Measurements from ENCODE around the gene RNF25. TPM values are rescaled to one million over a fixed set of nuclear protein-coding genes. Genes with fewer than 3 reads are reported as not detected.
A peak's percentile ranks its signal among the peaks of the same experiment; 100 is the strongest.
"Not testable (repeated sequence)": the region's sequence is repeated elsewhere in the genome, so short reads cannot be mapped to it uniquely, and the experiment has no call there.

RNF25 gene
- total RNA-seq, 1 experiment from 2014 or later: 40.5 TPM

- no peak for DNase-seq (ENCODE audit: low read depth in 1 of 2, low spot score in 2 of 2)
- H3K4me3 ChIP-seq: no peak overlapping the region
Observed at GRCh38 chr2:218708086-218708485, 36.3 kb upstream of the RNF25 start.

GRCh38 chr2:218703341-218703740 is 31.5 kb upstream of the RNF25 start:
- Histone ChIP-seq H3K36me3 (no peaks in the 10 kb centered on the region), H3K4me3 (no peak overlapping the region), H3K9me3 (replicated peaks) (no peaks in the 10 kb centered on the region), H3K27me3 (replicated peaks) (no peaks in the 10 kb centered on the region), H3K27ac (no peak overlapping the region), H3K4me1 (replicated peaks) (no peaks in the 10 kb centered on the region)
- DNase-seq (ENCODE audit: low read depth in 1 of 2, low spot score in 2 of 2): no peak

More at GRCh38 chr2:218708086-218708485, 36.3 kb upstream of the RNF25 start:
- Histone ChIP-seq H3K4me1 (replicated peaks) (peaks cover 7% of the 10 kb centered on the region), H3K36me3 (peaks cover 4% of the 10 kb centered on the region), H3K9me3 (replicated peaks) (no peaks in the 10 kb centered on the region), H3K27ac (no peak overlapping the region), H3K27me3 (replicated peaks) (no peaks in the 10 kb centered on the region)

- H3K27ac ChIP-seq: no peak overlapping the region
- H3K36me3 ChIP-seq: no peaks in the 10 kb centered on the region
- H3K9me3 ChIP-seq (replicated peaks): no peaks in the 10 kb centered on the region
- no peak overlapping the region for H3K4me3 ChIP-seq
- H3K27me3 ChIP-seq (replicated peaks): no peaks in the 10 kb centered on the region
- DNase-seq (ENCODE audit: low read depth in 1 of 2, low spot score in 2 of 2): no peak
- H3K4me1 ChIP-seq (replicated peaks): no peaks in the 10 kb centered on the region
Observed at GRCh38 chr2:218701806-218702205, 30.0 kb upstream of the RNF25 start.

- DNase-seq (ENCODE audit: low read depth in 1 of 2, low spot score in 2 of 2): no peak
- H3K27ac ChIP-seq: no peak overlapping the region
- H3K36me3 ChIP-seq: peaks cover 6% of the 10 kb centered on the region
- no peak overlapping the region for H3K4me3 ChIP-seq
- H3K9me3 ChIP-seq (replicated peaks): no peaks in the 10 kb centered on the region
- no peaks in the 10 kb centered on the region for H3K4me1 ChIP-seq (replicated peaks)
- no peaks in the 10 kb centered on the region for H3K27me3 ChIP-seq (replicated peaks)
Observed at GRCh38 chr2:218698885-218699284, 27.1 kb upstream of the RNF25 start.

GRCh38 chr2:218694405-218695145 is 22.8 kb upstream of the RNF25 start:
- H3K27me3 ChIP-seq (replicated peaks): no peaks in the 10 kb centered on the region
- no peak overlapping the region for H3K4me3 ChIP-seq
- no peak overlapping the region for H3K27ac ChIP-seq
- DNase-seq (ENCODE audit: low read depth in 1 of 2, low spot score in 2 of 2): no peak
- H3K36me3 ChIP-seq: peaks cover 13% of the 10 kb centered on the region
- H3K4me1 ChIP-seq (replicated peaks): no peaks in the 10 kb centered on the region
- H3K9me3 ChIP-seq (replicated peaks): no peaks in the 10 kb centered on the region

- Histone ChIP-seq H3K9me3 (replicated peaks) (no peaks in the 10 kb centered on the region), H3K27ac (no peak overlapping the region), H3K36me3 (peaks cover 16% of the 10 kb centered on the region), H3K4me1 (replicated peaks) (no peaks in the 10 kb centered on the region), H3K4me3 (no peak overlapping the region), H3K27me3 (replicated peaks) (no peaks in the 10 kb centered on the region)
- no peak for DNase-seq (ENCODE audit: low read depth in 1 of 2, low spot score in 2 of 2)
Observed at GRCh38 chr2:218691234-218691633, 19.4 kb upstream of the RNF25 start.

GRCh38 chr2:218687400-218688060 is 15.7 kb upstream of the RNF25 start:
- not testable (repeated sequence) for H3K27me3 ChIP-seq (replicated peaks); H3K9me3 ChIP-seq (replicated peaks); H3K4me1 ChIP-seq (replicated peaks); H3K36me3 ChIP-seq; H3K27ac ChIP-seq; H3K4me3 ChIP-seq
- DNase-seq (ENCODE audit: low read depth in 1 of 2, low spot score in 2 of 2): peak; percentile 35 to 61

- H3K27ac ChIP-seq: no peak overlapping the region
- no peaks in the 10 kb centered on the region for H3K27me3 ChIP-seq (replicated peaks)
- H3K4me3 ChIP-seq: no peak overlapping the region
- no peaks in the 10 kb centered on the region for H3K4me1 ChIP-seq (replicated peaks)
- DNase-seq (ENCODE audit: low read depth in 1 of 2, low spot score in 2 of 2): no peak
- H3K9me3 ChIP-seq (replicated peaks): no peaks in the 10 kb centered on the region
- no peaks in the 10 kb centered on the region; the same call in 1 of the 2 replicates for H3K36me3 ChIP-seq
Observed at GRCh38 chr2:218680061-218680460, 8.3 kb upstream of the RNF25 start.

GRCh38 chr2:218679119-218679518 is 7.3 kb upstream of the RNF25 start:
- Histone ChIP-seq H3K9me3 (replicated peaks) (no peaks in the 10 kb centered on the region), H3K4me3 (no peak overlapping the region), H3K27ac (no peak overlapping the region), H3K27me3 (replicated peaks) (no peaks in the 10 kb centered on the region), H3K4me1 (replicated peaks) (no peaks in the 10 kb centered on the region), H3K36me3 (no peaks in the 10 kb centered on the region; the same call in 1 of the 2 replicates)
- no peak for DNase-seq (ENCODE audit: low read depth in 1 of 2, low spot score in 2 of 2)

- peaks cover 33% of the 10 kb centered on the region for H3K36me3 ChIP-seq
- no peaks in the 10 kb centered on the region for H3K27me3 ChIP-seq (replicated peaks)
- H3K9me3 ChIP-seq (replicated peaks): no peaks in the 10 kb centered on the region
- H3K4me3 ChIP-seq: peak overlapping the region; percentile 66
- peak overlapping the region; percentile 55 for H3K27ac ChIP-seq
- DNase-seq (ENCODE audit: low read depth in 1 of 2, low spot score in 2 of 2): no peak
- H3K4me1 ChIP-seq (replicated peaks): peaks cover 12% of the 10 kb centered on the region
Observed at GRCh38 chr2:218671097-218671653, 627 bp downstream of the RNF25 start.

- Histone ChIP-seq H3K4me3 (no peak overlapping the region), H3K27ac (no peak overlapping the region), H3K9me3 (replicated peaks) (no peaks in the 10 kb centered on the region), H3K36me3 (peaks cover 87% of the 10 kb centered on the region), H3K27me3 (replicated peaks) (no peaks in the 10 kb centered on the region), H3K4me1 (replicated peaks) (peaks cover 7% of the 10 kb centered on the region)
- no peak for DNase-seq (ENCODE audit: low read depth in 1 of 2, low spot score in 2 of 2)
Observed at GRCh38 chr2:218664653-218665052, 7.1 kb downstream of the RNF25 start.

- peaks cover 4% of the 10 kb centered on the region for H3K4me1 ChIP-seq (replicated peaks)
- H3K27ac ChIP-seq: no peak overlapping the region
- no peaks in the 10 kb centered on the region for H3K27me3 ChIP-seq (replicated peaks)
- no peaks in the 10 kb centered on the region for H3K9me3 ChIP-seq (replicated peaks)
- peaks cover 83% of the 10 kb centered on the region for H3K36me3 ChIP-seq
- DNase-seq (ENCODE audit: low read depth in 1 of 2, low spot score in 2 of 2): no peak
- H3K4me3 ChIP-seq: no peak overlapping the region
Observed at GRCh38 chr2:218663901-218664300, 7.9 kb downstream of the RNF25 start.

GRCh38 chr2:218662827-218663226 is 9.0 kb downstream of the RNF25 start:
- Histone ChIP-seq H3K4me1 (replicated peaks) (peaks cover 4% of the 10 kb centered on the region), H3K36me3 (peaks cover 79% of the 10 kb centered on the region), H3K9me3 (replicated peaks) (no peaks in the 10 kb centered on the region), H3K4me3 (no peak overlapping the region), H3K27me3 (replicated peaks) (no peaks in the 10 kb centered on the region), H3K27ac (no peak overlapping the region)
- no peak for DNase-seq (ENCODE audit: low read depth in 1 of 2, low spot score in 2 of 2)

- H3K27ac ChIP-seq: no peak overlapping the region
- no peaks in the 10 kb centered on the region for H3K27me3 ChIP-seq (replicated peaks)
- peaks cover 79% of the 10 kb centered on the region for H3K36me3 ChIP-seq
- DNase-seq (ENCODE audit: low read depth in 1 of 2, low spot score in 2 of 2): no peak
- peaks cover 4% of the 10 kb centered on the region for H3K4me1 ChIP-seq (replicated peaks)
- H3K4me3 ChIP-seq: no peak overlapping the region
- H3K9me3 ChIP-seq (replicated peaks): no peaks in the 10 kb centered on the region
Observed at GRCh38 chr2:218662377-218662776, 9.4 kb downstream of the RNF25 start.
